Measurements from ENCODE around the gene PXN. TPM values are rescaled to one million over a fixed set of nuclear protein-coding genes. Genes with fewer than 3 reads are reported as not detected.

The PXN gene
- 60.6 and 126 TPM in 2 replicates for total RNA-seq

GRCh38 chr12:120265473-120266179, at the start of gene PXN:
PXN (minus strand) TSS chr12:120265730; CDS start chr12:120265629, 101 bp downstream.

GRCh38 chr12:120301962-120302815, 36.7 kb upstream of the PXN start, which contains the start of gene SIRT4:
SIRT4 (plus strand) TSS chr12:120302321; CDS start chr12:120303562, 1,241 bp downstream.

GRCh38 chr12:120292661-120293531, 27.4 kb upstream of the PXN start, which contains the start of gene RNU4-1:
RNU4-1 (minus strand) TSS chr12:120293237.

GRCh38 chr12:120194534-120195395, 70.8 kb downstream of the PXN start, which contains the start of gene GCN1:
GCN1 (minus strand) TSS chr12:120194715; CDS start chr12:120194697, 18 bp downstream.

Small RNA genes lying within 50 kb of the gene (small RNA-seq; reads per million reads assigned to genes)
- gene RNU4-1 (101 reads per million, percentile 98 among the genes with 10 or more reads in this experiment), gene RNU4-2 (255 reads per million, percentile 99 among the genes with 10 or more reads in this experiment), gene RNU6-1088P (not detected)

Other genes with a start within 250 kb of the PXN start
- gene RAB35, start 149.0 kb downstream of the PXN start, total RNA-seq, result 24.6 and 32.5 TPM in 2 replicates
- gene GCN1, start 71.0 kb downstream of the PXN start, total RNA-seq, result 153 and 177 TPM in 2 replicates
- 2,557 and 4,467 TPM in 2 replicates for gene RPLP0, start 64.6 kb downstream of the PXN start, total RNA-seq
- under 0.01 TPM in 2 replicates for gene RNU4-2, start 26.2 kb upstream of the PXN start, total RNA-seq
- gene RNU4-1, start 27.5 kb upstream of the PXN start, total RNA-seq, result under 0.01 TPM in 2 replicates
- gene SIRT4, start 36.6 kb upstream of the PXN start, total RNA-seq, result 0.59 and 0.73 TPM in 2 replicates
- not detected in 2 replicates for gene PLA2G1B, start 62.0 kb upstream of the PXN start, total RNA-seq
- under 0.01 TPM in 1 of 2 replicates, not detected in the other for gene MSI1, start 103.4 kb upstream of the PXN start, total RNA-seq
- gene COX6A1, start 172.4 kb upstream of the PXN start, total RNA-seq, result 197 and 321 TPM in 2 replicates
- 23.9 and 28.0 TPM in 2 replicates for gene TRIAP1, start 180.7 kb upstream of the PXN start, total RNA-seq
- gene GATC, start 180.7 kb upstream of the PXN start, total RNA-seq, result 20.2 and 25.8 TPM in 2 replicates
- gene SRSF9, start 204.0 kb upstream of the PXN start, total RNA-seq, result 116 and 137 TPM in 2 replicates
- gene DYNLL1, start 230.4 kb upstream of the PXN start, total RNA-seq, result 208 and 216 TPM in 2 replicates

All from subcutaneous preadipocyte (primary cell).